A673 (cell line): ENCODE data around the gene NUCB1.

Experiments
- EZH2 ChIP-seq: fragments of 200-600 bp; sonication (generic); IDR thresholded peaks from 2 replicates; pipeline ENCODE4 v1.6.1; 2017; ENCODE audit warnings: borderline replicate concordance, low read depth, mild to moderate bottlenecking, mixed read lengths, antibody characterized with exemption, low read length; ENCODE audit not compliant: poor library complexity, severe bottlenecking
- TF ChIP-seq, protein P1 (sequence below): fragments of 300-800, 200-600 bp; sonication (generic); conservative IDR thresholded peaks from 2 replicates; pipeline ENCODE4 v1.5.1; 2017; ENCODE audit warnings: low read depth, mild to moderate bottlenecking, antibody characterized with exemption, low read length, moderate library complexity, mixed read lengths

DNA sequence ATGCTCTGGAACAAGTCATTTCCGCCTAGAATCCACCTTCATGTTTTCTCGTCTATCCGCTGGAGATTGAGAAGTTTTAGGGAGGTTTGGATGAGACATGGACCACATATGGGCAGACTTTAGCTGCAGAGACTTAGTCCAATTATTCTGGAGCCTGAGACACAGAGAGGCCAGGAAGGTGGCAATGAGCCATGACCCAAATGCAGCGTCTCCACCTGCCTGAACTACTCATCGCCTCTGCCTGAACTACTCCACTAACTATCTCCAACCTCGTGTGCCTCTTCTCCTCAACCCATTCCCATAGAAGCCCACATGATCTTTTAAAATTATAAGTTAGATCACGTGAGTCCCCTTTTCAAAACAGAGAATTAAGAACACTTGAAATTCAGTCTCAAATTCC, 37.3 kb upstream of the NUCB1 start:
- TF ChIP-seq, protein P1, sequence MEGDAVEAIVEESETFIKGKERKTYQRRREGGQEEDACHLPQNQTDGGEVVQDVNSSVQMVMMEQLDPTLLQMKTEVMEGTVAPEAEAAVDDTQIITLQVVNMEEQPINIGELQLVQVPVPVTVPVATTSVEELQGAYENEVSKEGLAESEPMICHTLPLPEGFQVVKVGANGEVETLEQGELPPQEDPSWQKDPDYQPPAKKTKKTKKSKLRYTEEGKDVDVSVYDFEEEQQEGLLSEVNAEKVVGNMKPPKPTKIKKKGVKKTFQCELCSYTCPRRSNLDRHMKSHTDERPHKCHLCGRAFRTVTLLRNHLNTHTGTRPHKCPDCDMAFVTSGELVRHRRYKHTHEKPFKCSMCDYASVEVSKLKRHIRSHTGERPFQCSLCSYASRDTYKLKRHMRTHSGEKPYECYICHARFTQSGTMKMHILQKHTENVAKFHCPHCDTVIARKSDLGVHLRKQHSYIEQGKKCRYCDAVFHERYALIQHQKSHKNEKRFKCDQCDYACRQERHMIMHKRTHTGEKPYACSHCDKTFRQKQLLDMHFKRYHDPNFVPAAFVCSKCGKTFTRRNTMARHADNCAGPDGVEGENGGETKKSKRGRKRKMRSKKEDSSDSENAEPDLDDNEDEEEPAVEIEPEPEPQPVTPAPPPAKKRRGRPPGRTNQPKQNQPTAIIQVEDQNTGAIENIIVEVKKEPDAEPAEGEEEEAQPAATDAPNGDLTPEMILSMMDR: no peak
- TF ChIP-seq EZH2: no peak
